ENCODE measurements around the gene MRPL2.

- TF ChIP-seq CTCF (IDR thresholded peaks at IDR 0.05) (no peak), POLR2A (IDR thresholded peaks at IDR 0.05) (no peak)
Measured at GRCh38 chr6:43091020-43091419, 31.8 kb upstream of the MRPL2 start.

Measured in uterus (tissue), 2 donors.